IPS-18c (cell line): ENCODE results near the gene APRT.

Experiments used
- H3K4me3 ChIP-seq: 2 replicates; pipeline ENCODE4 v1.7.0; 2013; ENCODE audit warnings: low read depth, mild to moderate bottlenecking, low read length, moderate library complexity; ENCODE audit not compliant: insufficient read depth
- H3K9me3 ChIP-seq: one replicate; pipeline ENCODE4 v1.6.1; 2013; ENCODE audit warnings: mild to moderate bottlenecking, low read length, moderate library complexity; ENCODE audit not compliant: control insufficient read depth, insufficient read depth

The APRT gene

DNA sequence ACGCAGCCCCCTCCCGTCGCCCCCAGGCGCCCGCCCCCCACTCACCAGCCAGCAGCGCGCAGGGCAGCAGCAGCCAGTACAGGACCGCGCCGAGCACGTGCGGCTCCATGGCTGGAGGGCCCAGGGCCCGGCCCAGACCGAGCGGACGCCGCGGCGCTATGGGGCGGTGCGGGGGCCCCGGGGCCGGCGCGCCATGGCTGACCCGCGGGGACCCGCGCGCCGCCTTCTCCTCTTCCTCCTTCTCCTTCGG is 26.9 kb downstream of the APRT start:
- H3K4me3 ChIP-seq = peak overlapping the region; percentile 47

DNA sequence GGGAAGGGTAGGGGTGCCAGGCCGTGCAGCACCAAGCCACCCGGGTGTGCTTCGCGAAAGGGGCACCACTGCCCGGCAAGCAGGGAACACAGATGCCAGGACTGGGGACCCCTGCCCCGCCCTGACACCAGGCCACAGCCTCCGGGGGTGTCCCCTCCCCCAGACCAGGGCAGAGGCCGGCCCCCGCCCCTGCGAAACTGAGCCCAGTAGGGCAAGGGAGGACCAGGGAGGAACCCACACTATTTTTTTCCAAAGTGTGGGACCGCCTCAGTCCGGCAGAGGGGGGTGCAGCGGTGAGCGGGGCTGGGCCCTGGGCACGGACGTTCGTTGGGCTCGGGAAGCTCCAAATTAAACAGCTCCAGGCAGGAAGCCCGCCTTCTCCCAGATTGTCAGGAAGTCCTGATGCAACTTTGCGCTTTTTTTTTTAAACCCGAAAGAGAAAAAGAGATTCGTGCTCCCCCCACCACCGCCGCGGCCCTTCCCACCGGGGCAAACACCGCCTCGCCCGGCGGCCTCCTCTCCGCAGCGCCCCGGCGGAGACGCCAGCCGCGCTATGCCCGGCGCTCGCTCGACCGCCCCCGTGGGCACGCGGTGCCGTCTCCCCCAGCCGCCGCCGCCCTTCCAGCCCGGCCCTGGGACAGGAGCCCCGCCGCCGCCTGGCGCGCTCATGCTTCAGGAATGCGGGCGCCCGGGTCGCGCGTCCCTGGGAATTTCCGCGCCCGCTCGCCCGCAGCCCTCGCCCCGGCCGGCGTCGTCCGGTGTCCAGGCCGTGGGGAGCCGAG is 27.5 kb downstream of the APRT start:
- H3K9me3 ChIP-seq = no peaks in the 10 kb centered on the region
- peak overlapping the region; percentile 47 for H3K4me3 ChIP-seq

More for the DNA sequence above, 26.9 kb downstream of the APRT start:
- H3K9me3 ChIP-seq = no peaks in the 10 kb centered on the region

DNA sequence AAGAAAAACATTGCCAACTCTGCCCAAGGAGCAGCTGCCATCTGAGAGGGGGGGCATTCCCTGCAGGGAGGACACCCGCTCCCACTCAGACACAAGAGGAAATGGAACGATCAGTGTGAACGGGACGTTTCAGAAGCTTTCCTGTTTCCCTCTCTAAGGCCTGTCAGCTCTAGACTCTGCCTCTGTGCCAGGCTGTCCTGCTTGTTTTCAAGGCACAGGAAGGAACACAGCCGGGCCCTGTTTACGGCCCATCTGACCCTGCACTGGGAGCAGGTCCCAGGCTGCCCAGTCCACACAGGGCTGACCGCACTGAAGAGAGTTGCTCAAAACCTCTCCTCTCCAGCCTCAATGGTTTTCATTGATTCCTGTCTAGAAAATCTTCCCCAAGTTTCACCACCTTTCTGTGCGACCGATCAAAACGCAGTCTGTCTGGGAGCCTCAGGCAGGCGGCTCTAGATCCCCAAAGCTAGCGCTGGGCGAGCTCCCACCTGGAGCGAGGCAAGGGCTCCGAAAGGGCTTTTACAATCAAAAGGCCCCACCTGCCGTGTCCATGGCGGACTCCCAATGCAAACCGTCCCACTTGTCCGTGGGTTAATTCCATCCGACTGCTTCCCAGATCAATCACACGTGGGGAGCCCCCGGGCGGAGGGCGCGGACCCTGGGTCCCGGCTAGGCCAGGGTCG is 28.2 kb downstream of the APRT start:
- peak overlapping the region; percentile 47 for H3K4me3 ChIP-seq
- no peaks in the 10 kb centered on the region for H3K9me3 ChIP-seq

DNA sequence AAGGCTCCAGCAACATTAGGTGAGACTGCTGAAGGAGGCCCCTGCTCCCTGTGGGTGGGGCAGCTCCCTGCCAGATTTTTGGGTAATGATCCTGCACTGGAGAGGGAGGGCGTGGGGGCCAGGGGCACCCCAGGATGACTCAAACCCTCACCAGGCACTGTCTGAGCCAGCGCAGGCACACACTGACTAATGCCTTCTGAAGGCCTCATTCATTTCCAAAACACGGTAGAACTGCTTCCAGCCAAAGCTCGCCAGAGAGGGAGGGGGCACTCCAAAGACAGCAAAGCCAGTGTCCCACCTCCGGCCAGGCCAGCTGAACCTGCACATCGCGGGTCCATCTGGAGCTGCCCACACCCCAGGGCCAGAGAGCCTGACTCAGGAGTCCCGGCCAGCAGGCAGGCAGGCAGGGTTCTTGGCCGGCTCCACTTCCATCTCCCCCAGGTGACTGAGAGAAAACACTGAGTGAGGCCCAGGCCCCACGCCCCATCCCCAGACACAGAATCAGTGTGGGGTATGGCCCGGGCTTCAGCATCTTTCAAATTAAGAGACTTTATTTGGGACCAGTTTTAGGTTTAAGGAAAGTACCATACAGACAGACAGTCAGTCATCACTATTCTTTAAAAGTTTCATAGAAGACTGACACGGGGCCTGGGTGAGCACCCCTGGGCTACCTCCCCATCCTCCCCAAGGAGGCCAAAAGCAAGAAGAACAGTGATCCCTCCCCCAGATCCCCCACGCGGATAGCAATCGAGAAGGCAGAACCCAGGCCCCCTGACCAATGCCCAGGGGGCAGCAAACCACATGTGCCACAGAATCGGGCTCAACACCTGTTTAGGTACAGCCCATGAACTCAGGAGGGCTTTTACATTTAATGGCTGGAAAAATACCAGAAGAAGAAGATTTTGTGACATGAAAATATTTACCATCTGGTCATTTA is 29.0 kb downstream of the APRT start:
- no peak overlapping the region for H3K4me3 ChIP-seq

DNA sequence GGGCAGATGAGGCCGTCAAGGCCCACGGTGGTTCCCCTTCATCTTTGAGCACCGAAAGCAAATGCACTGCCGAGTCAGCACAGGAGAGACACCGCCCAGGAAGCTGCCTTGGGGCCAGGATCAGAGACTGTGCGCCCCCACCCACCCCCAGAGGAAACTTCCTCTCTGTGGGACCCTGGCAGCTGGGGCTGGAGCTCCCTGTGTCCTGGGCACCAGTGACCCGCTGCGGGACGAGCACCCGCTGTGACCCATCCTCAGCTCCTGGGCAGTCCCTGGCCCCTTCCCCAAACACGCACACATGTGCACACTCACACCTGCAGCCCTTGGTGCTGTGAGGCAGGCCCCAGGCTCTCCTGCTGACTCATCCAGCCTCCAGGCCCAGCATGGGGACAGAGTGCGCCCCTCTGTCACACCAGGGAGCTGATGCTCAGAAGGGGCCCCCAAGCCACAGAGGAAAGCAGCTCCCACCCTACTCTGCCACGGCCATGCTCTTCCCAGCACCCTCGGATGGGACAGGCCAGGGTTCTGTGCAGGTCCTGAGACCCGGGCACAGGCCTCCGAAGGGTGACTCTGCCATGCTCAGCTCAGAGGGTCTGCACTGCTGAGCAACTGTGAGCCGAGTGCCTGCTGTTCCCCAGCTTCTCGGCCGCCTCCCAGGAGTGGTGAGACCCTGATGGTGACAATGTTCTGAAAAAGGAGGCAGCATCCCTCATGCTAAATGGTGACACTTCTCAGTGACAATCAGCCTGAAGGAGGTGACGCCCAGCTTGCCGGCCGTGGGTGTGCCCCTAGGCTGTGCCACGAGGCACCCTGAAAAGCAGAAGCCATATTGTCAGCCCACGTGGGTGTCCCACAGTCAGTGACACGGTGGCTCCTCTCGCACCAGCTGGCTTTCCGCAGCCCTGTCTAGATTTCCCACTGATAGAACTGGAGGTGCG is 30.3 kb downstream of the APRT start:
- Histone ChIP-seq H3K9me3 (no peaks in the 10 kb centered on the region), H3K4me3 (no peak overlapping the region)

More for the DNA sequence above, 29.0 kb downstream of the APRT start:
- no peaks in the 10 kb centered on the region for H3K9me3 ChIP-seq

DNA sequence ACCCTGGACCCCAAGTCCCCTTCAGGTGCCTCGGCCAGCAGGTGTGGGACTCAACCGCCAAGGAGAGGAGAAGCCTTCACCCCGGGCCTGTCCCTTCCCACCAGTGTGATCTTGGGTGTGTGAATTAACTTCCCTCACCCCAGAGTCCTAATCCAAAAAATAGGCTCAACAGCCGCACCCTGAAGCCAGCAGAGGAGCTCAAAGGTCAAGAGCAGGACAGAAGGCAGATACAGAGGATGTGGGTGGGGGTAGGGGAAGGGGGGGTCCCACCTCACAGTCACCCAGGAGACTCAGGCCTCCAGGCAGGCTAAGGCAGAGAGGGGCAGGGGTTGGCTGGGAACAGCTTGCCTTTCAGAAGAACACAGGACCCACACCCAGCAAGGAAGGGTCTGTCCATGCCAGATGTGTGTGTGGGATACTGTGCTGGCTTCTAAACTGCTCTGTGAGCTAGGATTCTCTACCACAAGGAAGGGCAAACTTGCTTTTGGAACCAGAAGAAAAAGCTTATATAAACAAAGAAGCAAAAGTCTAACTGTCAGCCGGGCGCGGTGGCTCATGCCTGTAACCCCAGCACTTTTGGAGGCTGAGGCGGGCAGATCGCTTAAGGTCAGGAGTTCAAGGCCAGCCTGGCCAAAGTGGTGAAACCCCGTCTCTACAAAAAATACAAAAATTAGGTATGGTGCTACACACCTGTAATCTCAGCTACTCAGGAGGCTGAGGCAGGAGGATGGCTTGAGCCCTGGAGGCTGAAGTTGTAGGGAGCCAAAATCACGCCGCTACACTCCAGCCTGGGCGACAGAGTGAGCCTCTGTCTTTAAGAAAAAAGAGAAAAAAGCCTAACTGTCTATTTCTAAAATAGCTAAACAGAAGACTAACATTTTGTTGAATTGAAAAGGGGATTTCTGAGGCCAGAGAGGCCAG is 31.3 kb downstream of the APRT start:
- no peak overlapping the region for H3K4me3 ChIP-seq
- no peaks in the 10 kb centered on the region for H3K9me3 ChIP-seq

DNA sequence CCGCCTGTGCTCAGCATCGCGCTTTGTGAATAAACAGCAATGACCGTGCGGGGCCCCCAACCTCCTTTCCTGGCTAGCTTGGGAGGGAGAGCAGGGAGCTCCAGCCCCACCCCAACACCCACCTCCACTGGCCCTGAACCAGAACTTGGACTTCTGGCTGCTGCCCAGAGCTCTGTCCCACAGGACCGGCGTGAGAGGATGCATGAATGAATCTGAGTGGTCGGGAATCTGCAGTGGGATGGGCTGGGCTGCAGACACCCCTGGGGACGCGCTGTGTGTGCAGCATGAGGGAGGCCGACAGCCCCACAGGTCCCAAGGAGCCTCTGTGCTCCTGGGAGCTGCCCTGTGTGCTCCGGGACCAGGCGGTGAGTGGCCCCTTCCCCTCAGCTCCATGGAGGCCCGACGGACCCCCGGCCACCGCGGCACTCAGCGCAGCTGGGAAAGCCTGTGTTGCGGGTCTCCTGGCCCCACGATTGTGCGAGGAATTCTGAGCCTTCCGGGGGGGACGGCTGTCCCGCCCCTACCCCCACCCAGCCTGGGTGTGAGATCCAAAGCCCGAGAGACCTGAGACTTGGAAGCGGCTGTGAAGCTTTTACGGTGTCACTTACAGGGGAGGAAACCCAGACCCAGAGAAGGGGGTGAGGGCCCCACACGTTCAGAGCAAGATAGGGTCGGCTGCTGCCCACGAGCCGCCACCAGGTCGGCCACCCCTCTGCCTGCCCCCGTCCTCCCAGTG is 32.2 kb downstream of the APRT start:
- Histone ChIP-seq H3K4me3 (no peak overlapping the region), H3K9me3 (no peaks in the 10 kb centered on the region)

DNA sequence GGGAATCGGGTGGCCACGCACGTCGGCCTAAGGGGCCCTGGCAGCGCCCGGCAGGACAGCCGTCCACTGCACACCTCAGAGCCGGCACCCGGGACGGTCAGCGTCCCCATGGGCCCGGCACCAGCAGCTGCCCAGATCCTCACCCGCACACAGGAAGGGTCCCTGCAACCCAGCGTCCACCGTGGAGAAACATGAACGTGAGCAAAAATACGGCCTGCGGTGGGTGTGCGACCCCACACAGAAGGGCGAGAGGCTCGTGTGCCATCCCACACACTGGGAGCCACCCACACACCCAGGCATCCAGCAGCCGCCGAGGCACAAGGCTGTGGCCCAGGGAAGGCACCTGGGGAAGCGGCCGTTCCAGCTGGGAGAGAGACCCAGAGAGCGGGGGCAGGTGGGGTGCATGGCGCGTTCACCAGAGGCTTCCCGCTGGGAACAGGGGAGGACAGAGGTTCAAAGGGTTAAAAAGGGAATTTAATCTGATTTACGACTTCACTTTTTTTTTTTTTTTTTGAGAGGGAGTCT is 33.1 kb downstream of the APRT start:
- no peaks in the 10 kb centered on the region for H3K9me3 ChIP-seq
- H3K4me3 ChIP-seq = no peak overlapping the region

DNA sequence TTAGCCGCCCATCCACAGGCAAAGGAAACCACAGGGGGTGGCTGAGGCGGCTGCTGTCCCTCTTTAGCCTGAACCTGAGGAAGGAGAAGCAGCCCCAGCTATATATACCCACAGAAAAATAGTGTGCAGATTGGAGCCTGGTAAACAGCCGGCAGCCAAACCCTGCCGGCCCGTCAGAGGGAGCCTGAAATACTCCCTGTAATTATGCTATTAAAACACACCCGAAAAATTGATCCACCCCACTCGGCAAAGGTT is 33.5 kb downstream of the APRT start:
- no peaks in the 10 kb centered on the region for H3K9me3 ChIP-seq
- no peak overlapping the region for H3K4me3 ChIP-seq

DNA sequence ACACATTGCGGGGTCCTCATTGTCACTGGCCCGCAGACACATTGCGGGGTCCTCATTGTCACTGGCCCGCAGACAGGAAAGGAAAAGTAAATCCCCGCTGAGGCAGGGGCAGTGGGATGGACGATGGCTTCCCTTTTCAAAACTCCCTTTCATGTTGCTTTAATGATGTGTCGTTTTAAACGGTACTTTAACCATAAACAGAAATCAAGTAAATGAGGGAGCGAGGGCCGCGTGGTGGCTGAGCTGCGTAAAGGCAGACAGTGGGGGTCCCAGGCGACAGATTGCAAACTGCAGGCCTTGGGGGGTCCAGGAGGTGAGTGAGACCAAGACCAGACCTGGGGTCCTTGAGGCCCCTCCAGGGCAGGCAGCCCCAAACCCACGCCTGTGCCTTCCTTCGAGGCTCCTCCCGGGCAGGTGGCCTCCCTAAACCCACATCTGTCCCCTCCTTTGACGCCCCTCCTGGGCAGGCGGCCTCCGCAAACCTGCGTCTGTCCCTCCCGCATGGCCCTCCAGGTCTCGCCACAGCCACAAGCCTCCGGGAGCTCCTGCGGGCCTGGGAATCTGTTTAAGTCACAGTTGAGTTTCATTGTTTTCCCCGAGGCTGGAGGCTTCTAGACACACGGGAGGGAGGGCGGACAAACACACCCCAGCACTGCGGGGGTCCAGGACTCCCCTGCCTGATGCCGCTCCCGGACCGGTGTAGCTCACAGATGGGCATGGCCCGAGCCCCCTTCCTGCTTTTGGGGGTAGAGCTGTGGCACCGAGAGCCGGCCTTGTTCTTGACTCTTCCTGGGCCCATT is 34.1 kb downstream of the APRT start:
- no peak overlapping the region for H3K4me3 ChIP-seq

DNA sequence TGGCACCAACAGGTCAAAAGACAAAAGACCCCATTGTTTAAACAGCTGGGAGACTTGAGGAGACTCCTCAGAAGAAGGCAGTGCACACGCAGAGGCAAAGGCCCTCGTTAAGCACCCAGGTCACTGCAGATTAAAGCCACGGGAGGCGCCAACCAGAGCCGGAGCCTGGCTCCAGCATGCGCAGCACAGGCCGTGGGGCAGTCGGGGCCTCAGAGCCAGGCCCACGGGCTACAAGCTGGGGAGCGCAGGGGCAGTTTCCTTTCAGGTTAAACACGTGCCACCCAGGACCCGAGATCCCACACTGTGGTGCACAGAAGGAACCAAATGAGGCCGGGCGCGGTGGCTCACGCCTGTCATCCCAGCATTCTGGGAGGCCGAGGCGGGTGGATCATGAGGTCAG is 35.9 kb downstream of the APRT start:
- Histone ChIP-seq H3K4me3 (no peak overlapping the region), H3K9me3 (no peaks in the 10 kb centered on the region)

More for the DNA sequence above, 34.1 kb downstream of the APRT start:
- no peaks in the 10 kb centered on the region for H3K9me3 ChIP-seq

DNA sequence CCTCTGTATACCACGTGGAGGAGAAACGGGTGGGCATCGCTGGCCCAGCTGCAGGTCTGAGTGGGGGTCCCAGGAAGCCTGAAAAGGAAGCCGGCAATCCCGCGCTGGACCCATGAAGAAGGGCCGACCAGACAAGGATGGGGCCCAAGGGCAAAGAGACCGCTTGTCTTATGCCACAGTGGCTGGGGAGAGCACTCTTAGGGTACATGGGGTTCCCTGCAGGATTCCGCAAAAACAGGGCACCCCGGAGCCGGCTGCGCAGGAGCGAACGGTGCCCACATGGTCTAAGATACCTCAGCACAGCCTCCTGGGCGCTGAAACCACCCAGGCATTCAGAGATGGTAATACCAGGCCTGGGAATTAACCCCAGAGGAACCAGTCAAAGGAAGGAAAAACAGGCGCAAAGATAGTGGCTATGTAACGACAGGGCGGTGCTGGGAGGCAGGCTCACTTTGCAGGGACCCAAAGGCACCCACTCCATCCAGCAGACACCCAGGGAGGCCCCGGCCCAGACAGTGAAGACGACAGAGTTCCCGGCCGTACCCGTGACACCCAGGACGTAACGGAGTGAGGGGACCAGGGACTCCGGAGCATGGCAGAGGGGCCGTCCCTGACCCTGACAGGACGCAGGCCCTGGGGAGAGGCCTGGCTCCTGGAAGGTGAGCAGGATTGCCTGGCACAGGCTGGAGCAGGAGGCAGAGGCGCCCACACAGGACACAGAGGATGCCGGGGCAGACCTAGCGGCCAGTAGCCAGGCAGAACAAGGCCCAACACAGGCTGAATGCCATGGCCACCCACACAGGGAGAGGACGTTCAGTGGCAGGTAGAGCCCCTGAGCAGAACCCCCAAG is 37.0 kb downstream of the APRT start:
- no peak overlapping the region for H3K4me3 ChIP-seq

DNA sequence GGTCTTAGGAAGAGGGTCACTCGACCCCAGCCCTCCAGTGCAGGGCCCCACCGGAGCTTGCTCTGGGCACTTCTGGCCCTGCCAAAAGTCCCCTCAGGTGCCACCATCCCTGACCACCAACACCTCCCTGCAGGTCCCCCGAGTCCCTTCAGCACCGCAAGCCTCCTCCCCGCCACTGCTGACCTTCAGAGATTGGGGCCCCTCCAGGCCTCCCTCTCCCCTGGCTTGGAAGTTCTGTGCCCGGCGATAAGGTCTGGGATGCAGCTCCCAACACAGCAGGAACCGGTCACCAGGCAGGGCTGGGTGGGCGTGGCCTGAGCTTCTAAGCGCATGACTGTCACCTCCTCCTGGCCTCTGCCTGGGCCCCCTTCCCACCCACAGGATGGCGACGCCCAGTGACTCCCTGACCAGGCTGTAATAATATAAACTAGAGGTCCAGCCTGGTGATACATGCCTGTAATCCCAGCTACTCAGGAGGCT is 37.9 kb downstream of the APRT start:
- H3K4me3 ChIP-seq = no peak overlapping the region
- peaks cover 2% of the 10 kb centered on the region for H3K9me3 ChIP-seq

More for the DNA sequence above, 37.0 kb downstream of the APRT start:
- no peaks in the 10 kb centered on the region for H3K9me3 ChIP-seq
